ENCODE data around the gene DACH1.

DNA sequence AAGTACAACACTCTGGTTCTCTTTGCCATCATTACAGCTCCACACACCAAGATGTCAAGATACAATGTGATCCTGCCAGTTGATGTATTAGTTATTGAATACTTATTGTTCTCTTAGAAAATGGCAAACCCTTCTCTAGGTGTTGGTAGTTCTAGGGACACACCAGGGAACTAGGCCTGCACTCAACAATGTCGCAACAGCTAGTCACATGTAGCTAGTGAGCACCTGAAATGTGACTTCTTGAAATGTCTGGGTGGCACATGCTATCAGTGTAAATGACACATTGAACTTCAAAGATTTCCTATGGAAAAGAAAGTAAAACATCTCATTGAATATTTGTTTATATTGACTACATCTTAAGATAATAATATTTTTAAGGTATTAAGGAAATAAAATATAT lies 49.7 kb downstream of the DACH1 start:
- TF ChIP-seq, protein P1, sequence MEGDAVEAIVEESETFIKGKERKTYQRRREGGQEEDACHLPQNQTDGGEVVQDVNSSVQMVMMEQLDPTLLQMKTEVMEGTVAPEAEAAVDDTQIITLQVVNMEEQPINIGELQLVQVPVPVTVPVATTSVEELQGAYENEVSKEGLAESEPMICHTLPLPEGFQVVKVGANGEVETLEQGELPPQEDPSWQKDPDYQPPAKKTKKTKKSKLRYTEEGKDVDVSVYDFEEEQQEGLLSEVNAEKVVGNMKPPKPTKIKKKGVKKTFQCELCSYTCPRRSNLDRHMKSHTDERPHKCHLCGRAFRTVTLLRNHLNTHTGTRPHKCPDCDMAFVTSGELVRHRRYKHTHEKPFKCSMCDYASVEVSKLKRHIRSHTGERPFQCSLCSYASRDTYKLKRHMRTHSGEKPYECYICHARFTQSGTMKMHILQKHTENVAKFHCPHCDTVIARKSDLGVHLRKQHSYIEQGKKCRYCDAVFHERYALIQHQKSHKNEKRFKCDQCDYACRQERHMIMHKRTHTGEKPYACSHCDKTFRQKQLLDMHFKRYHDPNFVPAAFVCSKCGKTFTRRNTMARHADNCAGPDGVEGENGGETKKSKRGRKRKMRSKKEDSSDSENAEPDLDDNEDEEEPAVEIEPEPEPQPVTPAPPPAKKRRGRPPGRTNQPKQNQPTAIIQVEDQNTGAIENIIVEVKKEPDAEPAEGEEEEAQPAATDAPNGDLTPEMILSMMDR (IDR thresholded peaks at IDR 0.05 in 4 of 5, conservative IDR thresholded peaks at IDR 0.05 in 1 of 5) = no peak
- TF ChIP-seq POLR2A (IDR thresholded peaks at IDR 0.05) = no peak
